ENCODE measurements around the gene ESYT3. TPM values are rescaled to one million over a fixed set of nuclear protein-coding genes. Genes with fewer than 3 reads are reported as not detected.

ESYT3 gene
- total RNA-seq, 1 experiment from 2014 or later = 2.6 TPM

GRCh38 chr3:138450181-138450580, 15.8 kb downstream of the ESYT3 start:
- in situ Hi-C loops (cut with HindIII; ENCODE audit: low pct_unique_long_range_greater_than_20kb, low sequenced_read_pairs) (no loop called here), intact Hi-C loops (cut with micrococcal nuclease; ENCODE audit: unreplicated experiment) (no loop called here)
- Histone ChIP-seq H3K27me3 (ENCODE audit: control insufficient read depth, insufficient read depth, low read length) (no peaks in the 10 kb centered on the region), H3K36me3 (ENCODE audit: control insufficient read depth, insufficient read depth, low read length) (no peaks in the 10 kb centered on the region), H3K4me3 (ENCODE audit: low read depth in 2 of 2, low read length in 2 of 2) (no peak overlapping the region), H3K9me3 (ENCODE audit: control insufficient read depth, insufficient read depth, low read depth, low read length) (no peaks in the 10 kb centered on the region), H3K4me1 (ENCODE audit: control insufficient read depth, insufficient read depth, low read length) (no peaks in the 10 kb centered on the region), H3K27ac (ENCODE audit: low read length) (no peak overlapping the region)
- TF ChIP-seq SIN3A (IDR thresholded peaks at IDR 0.05; ENCODE audit: borderline replicate concordance, insufficient read depth, low read depth, low read length) (no peak), CTCF (IDR thresholded peaks at IDR 0.05) (no peak), POLR2AphosphoS5 (IDR thresholded peaks at IDR 0.05; ENCODE audit: low read depth, low read length) (no peak), TCF7L2 (IDR thresholded peaks at IDR 0.05; ENCODE audit: low read depth, low read length) (no peak), REST (IDR thresholded peaks at IDR 0.05; ENCODE audit: insufficient read depth in 1 of 2, low read depth in 2 of 2, low read length in 1 of 2) (no peak)
- ChIA-PET CTCF (no interaction called here), POLR2A (no interaction called here)
- DNase-seq (ENCODE audit: low read depth, low spot score) (no peak), ATAC-seq (no peak)
- BruUV-seq (replicated peaks) = no TSS peak

GRCh38 chr3:138450704-138451424, 16.4 kb downstream of the ESYT3 start:
- Histone ChIP-seq H3K4me3 (ENCODE audit: low read depth in 2 of 2, low read length in 2 of 2) (no peak overlapping the region), H3K9me3 (ENCODE audit: control insufficient read depth, insufficient read depth, low read depth, low read length) (no peaks in the 10 kb centered on the region), H3K27me3 (ENCODE audit: control insufficient read depth, insufficient read depth, low read length) (no peaks in the 10 kb centered on the region), H3K4me1 (ENCODE audit: control insufficient read depth, insufficient read depth, low read length) (no peaks in the 10 kb centered on the region), H3K36me3 (ENCODE audit: control insufficient read depth, insufficient read depth, low read length) (no peaks in the 10 kb centered on the region), H3K27ac (ENCODE audit: low read length) (no peak overlapping the region)
- no peak for DNase-seq (ENCODE audit: low read depth, low spot score)
- in situ Hi-C loops (cut with HindIII; ENCODE audit: low pct_unique_long_range_greater_than_20kb, low sequenced_read_pairs) = no loop called here
- no peak for TF ChIP-seq POLR2AphosphoS5 (IDR thresholded peaks at IDR 0.05; ENCODE audit: low read depth, low read length)
- TF ChIP-seq CTCF (IDR thresholded peaks at IDR 0.05) = no peak
- no peak for TF ChIP-seq TCF7L2 (IDR thresholded peaks at IDR 0.05; ENCODE audit: low read depth, low read length)
- TF ChIP-seq REST (IDR thresholded peaks at IDR 0.05; ENCODE audit: insufficient read depth in 1 of 2, low read depth in 2 of 2, low read length in 1 of 2) = no peak
- TF ChIP-seq SIN3A (IDR thresholded peaks at IDR 0.05; ENCODE audit: borderline replicate concordance, insufficient read depth, low read depth, low read length) = no peak
- BruUV-seq (replicated peaks) = no TSS peak
- ChIA-PET CTCF (no interaction called here), POLR2A (interaction anchor here (0.8 kb wide), 1 partner anchor 10 kb away, joined by 3 read pairs; no protein-coding TSS in a partner anchor)
- no peak; the same call in 1 of the 2 replicates for ATAC-seq
- intact Hi-C loops (cut with micrococcal nuclease; ENCODE audit: unreplicated experiment) = no loop called here

All from Panc1 (cell line).